ENCODE results near the gene C6orf136. TPM values are rescaled to one million over a fixed set of nuclear protein-coding genes. Genes with fewer than 3 reads are reported as not detected.

The C6orf136 gene
- total RNA-seq, 2 experiments from 2014 or later, result 35.8 to 37.1 TPM

Other genes starting within 250 kb of the C6orf136 start
- 100 to 1,000 TPM; 481 to 482 TPM for gene HLA-E, start 157.6 kb upstream of the C6orf136 start, total RNA-seq
- gene GNL1, start 90.6 kb upstream of the C6orf136 start, total RNA-seq, result 100 to 1,000 TPM; 123 to 126 TPM
- gene PRR3, start 89.8 kb upstream of the C6orf136 start, total RNA-seq, result 10 to 100 TPM; 32.7 to 34.4 TPM
- gene ABCF1, start 75.7 kb upstream of the C6orf136 start, total RNA-seq, result 100 to 1,000 TPM; 122 TPM
- gene PPP1R10, start 29.9 kb upstream of the C6orf136 start, total RNA-seq, result 10 to 100 TPM; 80.5 to 84.6 TPM
- gene MRPS18B, start 29.3 kb upstream of the C6orf136 start, total RNA-seq, result 100 to 1,000 TPM; 113 to 116 TPM
- gene ATAT1, start 20.3 kb upstream of the C6orf136 start, total RNA-seq, result 1 to 10 TPM; 8.5 to 8.6 TPM
- 10 to 100 TPM; 40.4 to 42.1 TPM for gene DHX16, start 25.9 kb downstream of the C6orf136 start, total RNA-seq
- 100 to 1,000 TPM; 102 to 106 TPM for gene PPP1R18, start 39.5 kb downstream of the C6orf136 start, total RNA-seq
- 10 to 100 TPM; 19.7 to 20.2 TPM for gene NRM, start 43.9 kb downstream of the C6orf136 start, total RNA-seq
- 10 to 100 TPM; 63.2 to 67.0 TPM for gene MDC1, start 70.1 kb downstream of the C6orf136 start, total RNA-seq
- 1,000 to 10,000 TPM; 1,515 to 1,538 TPM for gene TUBB, start 73.2 kb downstream of the C6orf136 start, total RNA-seq
- gene FLOT1, start 95.6 kb downstream of the C6orf136 start, total RNA-seq, result 100 to 1,000 TPM; 104 to 107 TPM
- 100 to 1,000 TPM; 295 to 310 TPM for gene IER3, start 97.4 kb downstream of the C6orf136 start, total RNA-seq
- gene DDR1, start 237.4 kb downstream of the C6orf136 start, total RNA-seq, result 10 to 100 TPM; 12.0 to 13.7 TPM

All from activated naive CD8-positive, alpha-beta T cell treated with anti-CD3 and anti-CD28 coated beads for 36 hours (primary cell).